Bronchial epithelial cell (primary cell): ENCODE results near the gene MYO9A. TPM values are rescaled to one million over a fixed set of nuclear protein-coding genes. Genes with fewer than 3 reads are reported as not detected.

Experiments
- DNase-seq: peaks from one replicate; pipeline ENCODE4 v3.0.0-alpha.2; 2010; ENCODE audit warnings: low read depth
- FAIRE-seq: peaks from 2 replicates; lab custom pipeline; 2011; peaks lifted over from hg19 to GRCh38; lab: Jason Lieb, UNC
- H3K27me3 ChIP-seq: 2 replicates; pipeline ENCODE4 v1.5.1; 2011; ENCODE audit warnings: low read length; ENCODE audit not compliant: control insufficient read depth, insufficient read depth
- H3K36me3 ChIP-seq: 2 replicates; pipeline ENCODE4 v1.5.1; 2011; ENCODE audit warnings: low read length; ENCODE audit not compliant: control insufficient read depth, insufficient read depth
- H3K4me3 ChIP-seq: 2 replicates; pipeline ENCODE4 v1.5.1; 2011; ENCODE audit warnings: mild to moderate bottlenecking, low read depth, low read length, control low read depth
- total RNA-seq: library from RNA; depleted of rRNA; stranded (reverse); fragments of >200 nt; gene quantifications from 2 replicates; pipeline ENCODE4 v1.2.1, GENCODE V29; 2014
- TF ChIP-seq, protein P1 (sequence below): IDR thresholded peaks from 2 replicates; pipeline ENCODE4 v1.5.1; 2011; ENCODE audit warnings: mild to moderate bottlenecking, moderate library complexity, low read length, control low read depth, inconsistent platforms; ENCODE audit not compliant: insufficient read depth, severe bottlenecking

Gene MYO9A
- total RNA-seq, 1 donor from 2014 or later: 29.7 TPM

- no peaks in the 10 kb centered on the region for H3K27me3 ChIP-seq
- no peak overlapping the region for H3K4me3 ChIP-seq
- FAIRE-seq (no peak), DNase-seq (no peak)
- no peaks in the 10 kb centered on the region for H3K36me3 ChIP-seq
- TF ChIP-seq, protein P1, sequence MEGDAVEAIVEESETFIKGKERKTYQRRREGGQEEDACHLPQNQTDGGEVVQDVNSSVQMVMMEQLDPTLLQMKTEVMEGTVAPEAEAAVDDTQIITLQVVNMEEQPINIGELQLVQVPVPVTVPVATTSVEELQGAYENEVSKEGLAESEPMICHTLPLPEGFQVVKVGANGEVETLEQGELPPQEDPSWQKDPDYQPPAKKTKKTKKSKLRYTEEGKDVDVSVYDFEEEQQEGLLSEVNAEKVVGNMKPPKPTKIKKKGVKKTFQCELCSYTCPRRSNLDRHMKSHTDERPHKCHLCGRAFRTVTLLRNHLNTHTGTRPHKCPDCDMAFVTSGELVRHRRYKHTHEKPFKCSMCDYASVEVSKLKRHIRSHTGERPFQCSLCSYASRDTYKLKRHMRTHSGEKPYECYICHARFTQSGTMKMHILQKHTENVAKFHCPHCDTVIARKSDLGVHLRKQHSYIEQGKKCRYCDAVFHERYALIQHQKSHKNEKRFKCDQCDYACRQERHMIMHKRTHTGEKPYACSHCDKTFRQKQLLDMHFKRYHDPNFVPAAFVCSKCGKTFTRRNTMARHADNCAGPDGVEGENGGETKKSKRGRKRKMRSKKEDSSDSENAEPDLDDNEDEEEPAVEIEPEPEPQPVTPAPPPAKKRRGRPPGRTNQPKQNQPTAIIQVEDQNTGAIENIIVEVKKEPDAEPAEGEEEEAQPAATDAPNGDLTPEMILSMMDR: peak; percentile 44
Observed at GRCh38 chr15:71802770-71803169, 315.2 kb downstream of the MYO9A start.

- DNase-seq: no peak
- H3K36me3 ChIP-seq: no peaks in the 10 kb centered on the region
- TF ChIP-seq, protein P1: no peak
- no peak for FAIRE-seq
- H3K4me3 ChIP-seq: no peak overlapping the region
- no peaks in the 10 kb centered on the region for H3K27me3 ChIP-seq
Observed at GRCh38 chr15:71801935-71802655, 315.9 kb downstream of the MYO9A start.

DNA sequence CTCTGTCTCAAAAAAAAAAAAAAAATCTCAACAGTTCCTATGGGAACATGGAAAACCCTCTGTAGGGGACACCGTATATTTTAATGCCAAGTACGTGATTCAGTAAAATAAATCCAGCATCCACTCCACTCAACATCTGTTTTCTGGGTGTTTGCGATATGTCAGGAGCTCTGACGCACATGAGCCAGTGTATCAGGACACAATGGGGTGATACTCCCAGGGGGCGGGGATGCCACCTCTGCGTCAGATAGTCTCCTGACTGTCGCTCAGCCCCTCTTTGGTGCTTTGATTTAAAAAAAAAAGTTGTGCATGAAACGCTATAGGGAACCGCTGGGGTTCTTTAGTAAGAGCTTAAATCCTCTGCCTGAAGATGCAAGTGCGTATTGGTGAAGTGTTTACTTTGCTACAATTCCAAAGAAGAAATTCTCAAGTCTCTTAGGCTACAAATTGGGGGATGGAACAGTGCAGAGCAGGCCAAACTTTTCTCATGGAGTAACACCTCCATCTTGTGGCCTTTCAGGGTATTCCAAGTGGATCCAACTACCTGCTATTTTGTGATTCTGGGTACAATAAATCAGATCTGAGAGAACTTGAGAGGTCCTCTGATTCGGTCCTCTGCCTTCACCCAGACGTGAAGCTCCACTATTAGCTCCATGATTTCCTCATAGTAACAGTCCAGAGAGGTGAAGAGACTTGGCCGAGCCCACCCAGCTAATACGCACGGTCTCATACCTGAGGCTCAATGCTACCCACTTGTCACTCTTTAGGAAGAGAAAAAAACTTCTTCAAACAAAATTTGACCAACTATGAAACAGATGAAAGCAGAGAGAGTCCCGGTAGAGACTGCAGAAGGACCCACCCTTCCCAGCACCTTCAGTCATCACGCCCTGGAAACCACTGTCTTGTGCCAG is 316.9 kb downstream of the MYO9A start:
- TF ChIP-seq, protein P1: peak; percentile 71
- no peak overlapping the region for H3K4me3 ChIP-seq
- no peaks in the 10 kb centered on the region for H3K36me3 ChIP-seq
- H3K27me3 ChIP-seq: no peaks in the 10 kb centered on the region
- FAIRE-seq: no peak
- peak; percentile 70 for DNase-seq

- H3K36me3 ChIP-seq: no peaks in the 10 kb centered on the region
- no peak overlapping the region for H3K4me3 ChIP-seq
- DNase-seq: no peak
- no peaks in the 10 kb centered on the region for H3K27me3 ChIP-seq
- peak; percentile 55 for FAIRE-seq
- TF ChIP-seq, protein P1: no peak
Observed at GRCh38 chr15:71800190-71800589, 317.8 kb downstream of the MYO9A start.

DNA sequence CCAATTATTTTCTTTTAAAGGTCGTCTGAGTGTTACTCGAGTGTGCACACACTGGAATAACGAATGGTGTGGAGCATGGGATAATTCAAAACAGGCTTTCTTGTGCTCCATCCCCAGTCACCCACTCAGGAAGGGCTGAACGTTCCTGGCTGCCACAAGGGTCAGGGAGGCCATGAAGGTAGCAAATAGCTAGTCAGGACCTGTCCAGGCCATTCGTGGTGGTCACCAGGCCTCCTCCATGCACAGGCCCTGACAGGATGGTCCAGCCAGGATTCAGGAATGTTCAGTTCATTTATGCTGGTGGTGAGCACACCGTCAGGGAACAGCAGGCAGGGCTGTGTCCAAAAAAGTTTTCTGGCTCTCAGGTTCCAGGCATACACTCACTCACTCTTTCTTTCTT is 319.3 kb downstream of the MYO9A start:
- Histone ChIP-seq H3K4me3 (no peak overlapping the region), H3K27me3 (no peaks in the 10 kb centered on the region), H3K36me3 (no peaks in the 10 kb centered on the region)
- DNase-seq (no peak), FAIRE-seq (no peak)
- TF ChIP-seq, protein P1: no peak
